H9 (cell line): Measurements from ENCODE around the gene PAK2. TPM values are rescaled to one million over a fixed set of nuclear protein-coding genes. Genes with fewer than 3 reads are reported as not detected.

ENCODE experiments used
- DNase-seq: peaks from one replicate; pipeline ENCODE4 v3.0.0-alpha.2; 2017
- H2AFZ ChIP-seq: one replicate; pipeline ENCODE4 v1.6.1; 2013; ENCODE audit warnings: mild to moderate bottlenecking, low read length, control low read depth, moderate library complexity
- H2AK5ac ChIP-seq: 2 replicates; pipeline ENCODE4 v1.6.1; 2013; ENCODE audit warnings: low read length, control low read depth, mixed read lengths; ENCODE audit not compliant: insufficient read length
- H2BK120ac ChIP-seq: one replicate; pipeline ENCODE4 v1.6.1; 2013; ENCODE audit warnings: low read depth, mild to moderate bottlenecking, low read length, control low read depth, inconsistent platforms; ENCODE audit not compliant: poor library complexity, severe bottlenecking
- H2BK12ac ChIP-seq: 2 replicates; pipeline ENCODE4 v1.6.1; 2013; ENCODE audit warnings: low read length, control low read depth, mixed read lengths, low read depth; ENCODE audit not compliant: insufficient read length
- H2BK15ac ChIP-seq: 2 replicates; pipeline ENCODE4 v1.6.1; 2013; ENCODE audit warnings: low read depth, low read length, control low read depth
- H2BK20ac ChIP-seq: one replicate; pipeline ENCODE4 v1.6.1; 2013; ENCODE audit warnings: low read depth, mild to moderate bottlenecking, low read length, control low read depth, inconsistent platforms; ENCODE audit not compliant: poor library complexity, severe bottlenecking
- H2BK5ac ChIP-seq: 2 replicates; pipeline ENCODE4 v1.6.1; 2013; ENCODE audit warnings: low read length, control low read depth, mixed read lengths; ENCODE audit not compliant: insufficient read length
- H3K14ac ChIP-seq: 2 replicates; pipeline ENCODE4 v1.6.1; 2013; ENCODE audit warnings: low read length, control low read depth; ENCODE audit not compliant: insufficient read depth
- H3K18ac ChIP-seq: 2 replicates; pipeline ENCODE4 v1.6.1; 2013; ENCODE audit warnings: low read depth, mild to moderate bottlenecking, mixed read lengths, low read length, control low read depth; ENCODE audit not compliant: insufficient read length
- H3K23ac ChIP-seq: 2 replicates; pipeline ENCODE4 v1.6.1; 2013; ENCODE audit warnings: low read length, control low read depth, mixed read lengths, low read depth; ENCODE audit not compliant: insufficient read length
- H3K23me2 ChIP-seq: 2 replicates; pipeline ENCODE4 v1.6.1; 2013; ENCODE audit warnings: low read depth, mild to moderate bottlenecking, mixed read lengths, low read length, control low read depth; ENCODE audit not compliant: insufficient read length, poor library complexity, severe bottlenecking
- H3K27ac ChIP-seq: 2 replicates; pipeline ENCODE4 v1.5.1; 2013; ENCODE audit warnings: low read length, control low read depth, mixed read lengths, low read depth; ENCODE audit not compliant: insufficient read length
- H3K27me3 ChIP-seq: 2 replicates; pipeline ENCODE4 v1.6.1; 2013; ENCODE audit warnings: low read length, control low read depth, inconsistent platforms; ENCODE audit not compliant: insufficient read depth
- H3K4ac ChIP-seq: 2 replicates; pipeline ENCODE4 v1.6.1; 2013; ENCODE audit warnings: low read depth, mild to moderate bottlenecking, control low read depth, inconsistent platforms, low read length, moderate library complexity
- H3K4me1 ChIP-seq: 2 replicates; pipeline ENCODE4 v1.6.1; 2013; ENCODE audit warnings: low read length, control low read depth, inconsistent platforms; ENCODE audit not compliant: insufficient read depth
- H3K4me2 ChIP-seq: 2 replicates; pipeline ENCODE4 v1.6.1; 2013; ENCODE audit warnings: low read length, control low read depth, mixed read lengths; ENCODE audit not compliant: insufficient read length, insufficient read depth
- H3K56ac ChIP-seq: 2 replicates; pipeline ENCODE4 v1.6.1; 2013; ENCODE audit warnings: low read depth, mild to moderate bottlenecking, mixed read lengths, low read length, control low read depth; ENCODE audit not compliant: insufficient read length
- H3K79me1 ChIP-seq: 2 replicates; pipeline ENCODE4 v1.6.1; 2013; ENCODE audit warnings: low read depth, mild to moderate bottlenecking, moderate library complexity, low read length, control low read depth, inconsistent platforms; ENCODE audit not compliant: insufficient read depth, poor library complexity, severe bottlenecking
- H3K79me2 ChIP-seq: 2 replicates; pipeline ENCODE4 v1.6.1; 2013; ENCODE audit warnings: low read length, control low read depth, inconsistent platforms; ENCODE audit not compliant: insufficient read depth
- H3K9ac ChIP-seq: 2 replicates; pipeline ENCODE4 v1.6.1; 2013; ENCODE audit warnings: low read length, control low read depth, mixed read lengths; ENCODE audit not compliant: insufficient read length; ENCODE audit errors: extremely low read depth
- H3K9me3 ChIP-seq: one replicate; pipeline ENCODE4 v1.6.1; 2013; ENCODE audit warnings: low read depth, low read length, inconsistent platforms; ENCODE audit not compliant: control insufficient read depth
- H3T11ph ChIP-seq: one replicate; pipeline ENCODE4 v1.6.1; 2013; ENCODE audit warnings: mild to moderate bottlenecking, low read length, control low read depth, inconsistent platforms
- H4K20me1 ChIP-seq: one replicate; pipeline ENCODE4 v1.6.1; 2013; ENCODE audit not compliant: control insufficient read depth, insufficient read length, insufficient read depth
- H4K5ac ChIP-seq: 2 replicates; pipeline ENCODE4 v1.6.1; 2013; ENCODE audit warnings: low read depth, mild to moderate bottlenecking, mixed read lengths, low read length, control low read depth; ENCODE audit not compliant: insufficient read length
- H4K8ac ChIP-seq: replicated peaks from 2 replicates; pipeline ENCODE4 v1.6.1; 2013; ENCODE audit warnings: low read length, control low read depth, mixed read lengths, low read depth; ENCODE audit not compliant: insufficient read length
- H4K91ac ChIP-seq: 2 replicates; pipeline ENCODE4 v1.6.1; 2013; ENCODE audit warnings: low read depth, mild to moderate bottlenecking, moderate library complexity, mixed read lengths, low read length, control low read depth; ENCODE audit not compliant: insufficient read length
- H3K27ac Mint-ChIP-seq, 3 experiments: 2 replicates in 2 of 3; 3 replicates in 1 of 3; pipeline ENCODE4 v1.8.0; 2020 to 2021; ENCODE audit warnings: mixed read lengths in 3 of 3, mild to moderate bottlenecking in 1 of 3, moderate library complexity in 1 of 3
- H3K27me3 Mint-ChIP-seq: 2 replicates; pipeline ENCODE4 v1.8.0; 2021; ENCODE audit warnings: low read depth, mild to moderate bottlenecking, moderate library complexity, mixed read lengths
- H3K36me3 Mint-ChIP-seq, 3 experiments: 2 replicates in 2 of 3; 3 replicates in 1 of 3; pipeline ENCODE4 v1.8.0; 2020 to 2021; ENCODE audit warnings: low read depth in 3 of 3, mixed read lengths in 3 of 3; ENCODE audit not compliant: insufficient read depth in 1 of 3
- H3K4me1 Mint-ChIP-seq, 2 experiments: 2 replicates each; pipeline ENCODE4 v1.8.0; 2020; ENCODE audit warnings: mixed read lengths in 2 of 2
- H3K4me3 Mint-ChIP-seq, 2 experiments: 2 replicates in 1 of 2; 3 replicates in 1 of 2; pipeline ENCODE4 v1.8.0; 2020 to 2021; ENCODE audit warnings: mild to moderate bottlenecking in 2 of 2, mixed read lengths in 2 of 2, moderate library complexity in 1 of 2
- H3K9me3 Mint-ChIP-seq, 2 experiments: 2 replicates in 1 of 2; 3 replicates in 1 of 2; pipeline ENCODE4 v1.8.0; 2020; ENCODE audit warnings: mild to moderate bottlenecking in 2 of 2, mixed read lengths in 2 of 2, moderate library complexity in 1 of 2
- WGBS: extraction: QIAGEN DNeasy Blood & Tissue Kit; methylation state at CpG from one replicate; pipeline ENCODE4 v1.1.7; 2013; ENCODE audit warnings: missing lambda C conversion rate, low lambda C conversion rate, mixed read lengths; ENCODE audit not compliant: insufficient read length; ENCODE audit errors: extremely low coverage; 5-methylcytosine and 5-hydroxymethylcytosine counted together
- total RNA-seq: library from RNA; stranded (reverse); gene quantifications from 2 replicates; pipeline ENCODE4 v1.2.1, GENCODE V29; 2021
- TF ChIP-seq, protein P1 (sequence below): fragments of 200-600 bp; sonication (generic); conservative IDR thresholded peaks from 3 replicates; pipeline ENCODE4 v1.8.0; 2021; ENCODE audit warnings: antibody characterized with exemption, mild to moderate bottlenecking

Gene PAK2
- total RNA-seq, 1 experiment from 2014 or later, result 65.7 TPM

DNA sequence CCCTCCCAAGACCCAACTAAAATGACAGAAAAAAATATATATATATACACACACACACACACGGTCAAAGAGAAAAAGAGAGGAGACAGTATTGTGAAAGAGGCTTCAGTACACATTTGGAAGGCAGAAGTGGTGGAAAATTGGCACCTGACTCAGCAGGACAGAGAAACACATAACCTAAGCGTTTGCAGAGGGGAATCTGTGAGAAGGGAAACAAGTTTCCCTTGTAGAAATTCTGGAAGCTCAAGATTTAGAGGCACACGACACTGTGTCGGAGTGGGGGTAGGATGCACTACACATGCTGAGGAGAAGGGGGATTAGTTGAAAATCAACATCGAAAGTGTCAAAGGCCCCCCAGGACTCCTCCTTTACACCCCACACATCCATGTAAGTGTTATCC lies 53.1 kb downstream of the PAK2 start:
- Histone ChIP-seq H3K79me2 (peaks cover 12% of the 10 kb centered on the region; the same call in 1 of the 2 replicates), H3K79me1 (peaks cover 12% of the 10 kb centered on the region), H4K20me1 (no peaks in the 10 kb centered on the region), H3K9me3 (peaks cover 12% of the 10 kb centered on the region), H2BK5ac (no peak overlapping the region), H2BK20ac (no peak overlapping the region), H3K4ac (no peak overlapping the region), H3K23me2 (no peaks in the 10 kb centered on the region), H3K27ac (no peak overlapping the region), H3K56ac (no peak overlapping the region), H3K4me2 (no peak overlapping the region), H3K27me3 (no peaks in the 10 kb centered on the region), H4K91ac (no peak overlapping the region), H4K5ac (no peak overlapping the region), H3K9ac (no peak overlapping the region), H2AFZ (no peak overlapping the region), H2BK12ac (no peak overlapping the region), H3K14ac (no peak overlapping the region), H2BK120ac (no peak overlapping the region), H4K8ac (no peak overlapping the region), H3K23ac (no peak overlapping the region), H3K4me1 (0 out of 2 replicates have a peak, but pooled peaks cover 6% of the 10 kb centered on the region), H3T11ph (no peak overlapping the region), H2AK5ac (no peak overlapping the region), H2BK15ac (no peak overlapping the region), H3K18ac (no peak overlapping the region)
- Mint-ChIP-seq H3K9me3 (peaks cover 18 to 27% of the 10 kb centered on the region in 2 experiments), H3K27me3 (no peaks in the 10 kb centered on the region), H3K4me1 (peaks cover 21% of the 10 kb centered on the region in 2 experiments), H3K36me3 (peaks cover 48 to 57% (median 50%) of the 10 kb centered on the region in 3 experiments), H3K27ac (peak overlapping the region in 2 of 3 experiments; percentile 56 to 84; a peak in 3 of 7 replicates), H3K4me3 (no peak overlapping the region)
- DNase-seq, result no peak
- WGBS, result no CpG with 5 or more reads among the region's 5 CpGs
- TF ChIP-seq, protein P1, sequence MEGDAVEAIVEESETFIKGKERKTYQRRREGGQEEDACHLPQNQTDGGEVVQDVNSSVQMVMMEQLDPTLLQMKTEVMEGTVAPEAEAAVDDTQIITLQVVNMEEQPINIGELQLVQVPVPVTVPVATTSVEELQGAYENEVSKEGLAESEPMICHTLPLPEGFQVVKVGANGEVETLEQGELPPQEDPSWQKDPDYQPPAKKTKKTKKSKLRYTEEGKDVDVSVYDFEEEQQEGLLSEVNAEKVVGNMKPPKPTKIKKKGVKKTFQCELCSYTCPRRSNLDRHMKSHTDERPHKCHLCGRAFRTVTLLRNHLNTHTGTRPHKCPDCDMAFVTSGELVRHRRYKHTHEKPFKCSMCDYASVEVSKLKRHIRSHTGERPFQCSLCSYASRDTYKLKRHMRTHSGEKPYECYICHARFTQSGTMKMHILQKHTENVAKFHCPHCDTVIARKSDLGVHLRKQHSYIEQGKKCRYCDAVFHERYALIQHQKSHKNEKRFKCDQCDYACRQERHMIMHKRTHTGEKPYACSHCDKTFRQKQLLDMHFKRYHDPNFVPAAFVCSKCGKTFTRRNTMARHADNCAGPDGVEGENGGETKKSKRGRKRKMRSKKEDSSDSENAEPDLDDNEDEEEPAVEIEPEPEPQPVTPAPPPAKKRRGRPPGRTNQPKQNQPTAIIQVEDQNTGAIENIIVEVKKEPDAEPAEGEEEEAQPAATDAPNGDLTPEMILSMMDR, result no peak
